PC-9 (cell line): ENCODE results near the gene UNC5CL.

ENCODE experiments used
- EZH2 ChIP-seq: fragments of 200-600 bp; sonication (generic); IDR thresholded peaks from 2 replicates; pipeline ENCODE4 v1.8.0; 2017; ENCODE audit warnings: antibody characterized with exemption, low read depth
- TF ChIP-seq, protein P1 (sequence below): fragments of 200-600 bp; sonication (generic); conservative IDR thresholded peaks from 2 replicates; pipeline ENCODE4 v1.6.1; 2017; ENCODE audit warnings: mixed run types, antibody characterized with exemption, mild to moderate bottlenecking, moderate library complexity

DNA sequence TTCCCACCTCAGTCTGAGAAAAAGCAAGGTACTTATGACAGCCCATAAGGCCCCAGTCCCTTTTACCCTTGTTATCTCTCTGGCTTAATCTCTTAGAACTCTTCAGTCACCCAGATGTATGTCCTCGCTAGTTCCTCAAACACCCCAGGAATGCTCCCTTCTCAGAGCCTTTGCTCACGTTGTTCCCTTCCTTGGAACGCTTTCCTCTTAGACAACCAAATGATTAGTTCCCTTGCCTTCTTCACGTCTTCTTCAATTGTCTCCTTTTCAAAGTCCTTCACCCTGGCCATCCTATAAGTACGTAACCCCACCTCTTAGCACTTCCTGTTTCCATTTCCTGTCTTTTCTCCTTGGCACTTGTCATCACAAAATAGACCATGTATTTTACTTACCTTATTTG, 12.9 kb upstream of the UNC5CL start:
- TF ChIP-seq, protein P1, sequence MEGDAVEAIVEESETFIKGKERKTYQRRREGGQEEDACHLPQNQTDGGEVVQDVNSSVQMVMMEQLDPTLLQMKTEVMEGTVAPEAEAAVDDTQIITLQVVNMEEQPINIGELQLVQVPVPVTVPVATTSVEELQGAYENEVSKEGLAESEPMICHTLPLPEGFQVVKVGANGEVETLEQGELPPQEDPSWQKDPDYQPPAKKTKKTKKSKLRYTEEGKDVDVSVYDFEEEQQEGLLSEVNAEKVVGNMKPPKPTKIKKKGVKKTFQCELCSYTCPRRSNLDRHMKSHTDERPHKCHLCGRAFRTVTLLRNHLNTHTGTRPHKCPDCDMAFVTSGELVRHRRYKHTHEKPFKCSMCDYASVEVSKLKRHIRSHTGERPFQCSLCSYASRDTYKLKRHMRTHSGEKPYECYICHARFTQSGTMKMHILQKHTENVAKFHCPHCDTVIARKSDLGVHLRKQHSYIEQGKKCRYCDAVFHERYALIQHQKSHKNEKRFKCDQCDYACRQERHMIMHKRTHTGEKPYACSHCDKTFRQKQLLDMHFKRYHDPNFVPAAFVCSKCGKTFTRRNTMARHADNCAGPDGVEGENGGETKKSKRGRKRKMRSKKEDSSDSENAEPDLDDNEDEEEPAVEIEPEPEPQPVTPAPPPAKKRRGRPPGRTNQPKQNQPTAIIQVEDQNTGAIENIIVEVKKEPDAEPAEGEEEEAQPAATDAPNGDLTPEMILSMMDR = no peak
- TF ChIP-seq EZH2 = no peak
